Loucy (cell line): ENCODE data around the gene C5orf47.

Source experiments
- H2AFZ ChIP-seq: fragments of 200-600 bp; sonication (generic); 2 replicates; pipeline ENCODE4 v1.6.0; 2016; ENCODE audit warnings: antibody characterized with exemption, mild to moderate bottlenecking, low read length, moderate library complexity
- H3F3A ChIP-seq: fragments of 200-600 bp; 2 replicates; pipeline ENCODE4 v1.6.0; 2016; ENCODE audit warnings: antibody characterized with exemption, low read depth, mild to moderate bottlenecking
- H3K27me3 ChIP-seq: fragments of 200-600 bp; sonication (generic); 2 replicates; pipeline ENCODE4 v1.6.1; 2014; ENCODE audit warnings: low read length, mild to moderate bottlenecking; ENCODE audit not compliant: insufficient read depth, poor library complexity, severe bottlenecking
- H3K36me3 ChIP-seq: fragments of 200-600 bp; sonication (generic); 2 replicates; pipeline ENCODE4 v1.6.1; 2016; ENCODE audit warnings: low read length; ENCODE audit not compliant: insufficient read depth
- H3K4me1 ChIP-seq: fragments of 200-600 bp; sonication (generic); 2 replicates; pipeline ENCODE4 v1.5.1; 2014; ENCODE audit warnings: low read length, mild to moderate bottlenecking; ENCODE audit not compliant: insufficient read depth, poor library complexity, severe bottlenecking
- H3K4me2 ChIP-seq: fragments of 200-600 bp; sonication (generic); 2 replicates; pipeline ENCODE4 v1.6.0; 2014; ENCODE audit warnings: antibody characterized with exemption, low read length, low read depth, mild to moderate bottlenecking; ENCODE audit not compliant: poor library complexity, severe bottlenecking
- H3K4me3 ChIP-seq: fragments of 200-600 bp; sonication (generic); 2 replicates; pipeline ENCODE4 v1.5.1; 2014; ENCODE audit warnings: low read length, mild to moderate bottlenecking, mixed read lengths; ENCODE audit not compliant: poor library complexity, severe bottlenecking
- H3K79me2 ChIP-seq: fragments of 200-600 bp; sonication (generic); 2 replicates; pipeline ENCODE4 v1.6.1; 2014; ENCODE audit warnings: low read length; ENCODE audit not compliant: insufficient read depth
- H3K9ac ChIP-seq: fragments of 200-600 bp; sonication (generic); 2 replicates; pipeline ENCODE4 v1.6.0; 2014; ENCODE audit warnings: mild to moderate bottlenecking, low read depth, low read length, moderate library complexity; ENCODE audit not compliant: poor library complexity, severe bottlenecking
- H3K9me2 ChIP-seq: fragments of 200-600 bp; sonication (generic); replicated peaks from 2 replicates; pipeline ENCODE4 v1.6.1; 2016; ENCODE audit warnings: low read depth, low read length, mixed read lengths
- H3K9me3 ChIP-seq: fragments of 200-600 bp; sonication (generic); 2 replicates; pipeline ENCODE4 v1.6.1; 2014; ENCODE audit warnings: mild to moderate bottlenecking, antibody characterized with exemption, low read length, low read depth; ENCODE audit not compliant: insufficient read depth
- H4K20me1 ChIP-seq: fragments of 200-600 bp; sonication (generic); 2 replicates; pipeline ENCODE4 v1.6.0; 2014; ENCODE audit warnings: antibody characterized with exemption, low read length, mild to moderate bottlenecking; ENCODE audit not compliant: insufficient read depth, poor library complexity, severe bottlenecking
- CTCF ChIP-seq: fragments of 200-600 bp; sonication (generic); conservative IDR thresholded peaks from 2 replicates; pipeline ENCODE4 v1.5.1; 2014; ENCODE audit warnings: mild to moderate bottlenecking, antibody characterized with exemption, low read length
- EZH2phosphoT487 ChIP-seq: fragments of 200-600 bp; IDR thresholded peaks from 2 replicates; pipeline ENCODE4 v1.6.1; 2018; ENCODE audit warnings: antibody characterized with exemption, mild to moderate bottlenecking, moderate library complexity, borderline replicate concordance

Gene C5orf47

GRCh38 chr5:173969167-173970049, 19.6 kb upstream of the C5orf47 start:
- Histone ChIP-seq H3K9me2 (no peaks in the 10 kb centered on the region), H3K79me2 (no peaks in the 10 kb centered on the region), H3K9ac (no peak overlapping the region), H4K20me1 (no peaks in the 10 kb centered on the region), H3K27me3 (no peaks in the 10 kb centered on the region), H3K4me2 (no peak overlapping the region), H3K4me1 (no peaks in the 10 kb centered on the region), H3K4me3 (no peak overlapping the region), H3K9me3 (no peaks in the 10 kb centered on the region), H3K36me3 (no peaks in the 10 kb centered on the region), H2AFZ (no peak overlapping the region), H3F3A (no peaks in the 10 kb centered on the region)
- no peak for TF ChIP-seq CTCF
- no peak for TF ChIP-seq EZH2phosphoT487

DNA sequence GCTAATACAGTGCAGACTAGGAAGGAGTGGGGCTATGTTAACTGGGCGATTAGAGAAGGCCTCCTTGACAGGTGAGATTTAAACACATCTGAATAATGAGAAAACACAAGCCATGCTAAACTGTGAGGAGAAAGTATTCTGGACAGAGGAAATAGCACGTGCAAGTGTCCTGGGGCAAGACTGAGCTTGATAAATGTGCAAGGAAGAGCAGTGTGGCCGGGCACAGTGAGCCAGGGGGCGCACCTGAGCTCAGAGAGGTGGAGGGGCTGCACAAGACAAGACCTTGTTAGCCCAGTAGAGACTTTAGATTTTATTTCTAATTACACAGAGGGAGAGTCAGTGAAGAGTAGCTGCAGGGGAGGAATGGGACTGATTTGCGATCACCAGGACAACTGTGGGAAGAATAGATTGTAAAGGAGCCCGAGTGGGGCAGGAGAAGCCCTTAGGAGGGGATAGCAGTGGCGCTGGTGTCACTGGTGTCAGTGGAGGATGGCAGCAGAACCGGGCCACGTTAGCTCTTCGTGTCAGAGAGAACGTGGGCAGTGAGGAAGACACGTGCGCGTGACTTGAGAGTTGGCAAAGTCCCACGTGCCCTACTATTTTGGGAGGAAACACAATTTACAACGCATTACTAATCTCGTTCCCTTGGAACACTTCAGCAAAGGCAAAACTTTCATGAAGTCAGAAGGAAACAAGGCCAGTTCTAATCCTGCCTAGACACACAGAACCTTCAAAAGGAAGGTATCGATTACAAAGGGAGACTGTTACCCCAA, 17.9 kb upstream of the C5orf47 start:
- Histone ChIP-seq H3K4me3 (no peak overlapping the region), H3K4me1 (no peaks in the 10 kb centered on the region), H3K9ac (no peak overlapping the region), H2AFZ (no peak overlapping the region), H3K9me3 (no peaks in the 10 kb centered on the region), H3K36me3 (no peaks in the 10 kb centered on the region), H4K20me1 (no peaks in the 10 kb centered on the region), H3K27me3 (no peaks in the 10 kb centered on the region), H3K4me2 (no peak overlapping the region), H3K9me2 (no peaks in the 10 kb centered on the region), H3K79me2 (no peaks in the 10 kb centered on the region), H3F3A (no peaks in the 10 kb centered on the region)
- peak; percentile 22; the same call in 1 of the 2 replicates for TF ChIP-seq CTCF
- TF ChIP-seq EZH2phosphoT487: no peak

DNA sequence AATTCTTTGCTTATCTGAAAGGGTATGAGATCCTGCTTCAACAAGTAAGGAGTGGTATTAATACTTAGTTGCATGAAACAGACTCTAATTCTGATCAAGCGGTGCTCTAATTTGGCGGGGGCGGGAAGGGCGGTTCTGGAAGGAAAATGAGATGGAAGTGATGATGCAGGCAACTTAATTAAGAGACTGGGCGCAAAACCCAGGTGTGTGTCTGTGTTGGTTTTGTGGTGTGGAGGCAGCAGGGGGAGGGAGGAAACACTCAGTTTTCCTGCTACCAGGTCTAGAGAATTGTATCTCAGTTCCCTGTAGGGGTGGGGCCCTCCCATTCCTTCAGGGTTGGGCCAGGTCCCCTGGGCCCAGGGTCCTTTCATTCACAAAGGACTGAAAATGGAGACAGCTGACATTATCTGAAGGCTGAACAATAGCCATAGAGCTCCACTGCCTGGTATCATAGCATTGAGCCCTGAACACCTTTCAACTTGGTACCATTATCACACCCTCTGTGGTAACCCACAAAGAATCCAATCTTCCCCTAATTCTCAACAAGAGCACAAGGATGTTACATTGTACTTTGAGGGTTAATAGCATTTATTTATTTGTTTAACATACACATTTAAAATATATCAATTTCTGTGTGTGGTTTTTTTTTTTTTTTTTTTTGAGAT, 17.2 kb upstream of the C5orf47 start:
- no peaks in the 10 kb centered on the region for H3K36me3 ChIP-seq
- H3K9me3 ChIP-seq: no peaks in the 10 kb centered on the region
- no peaks in the 10 kb centered on the region for H3K27me3 ChIP-seq
- H3K9me2 ChIP-seq: no peaks in the 10 kb centered on the region
- H3F3A ChIP-seq: no peaks in the 10 kb centered on the region
- no peak overlapping the region for H3K4me3 ChIP-seq
- no peaks in the 10 kb centered on the region for H4K20me1 ChIP-seq
- no peak overlapping the region for H3K9ac ChIP-seq
- H3K4me2 ChIP-seq: no peak overlapping the region
- no peaks in the 10 kb centered on the region for H3K4me1 ChIP-seq
- TF ChIP-seq EZH2phosphoT487 (no peak), CTCF (no peak)
- H2AFZ ChIP-seq: 0 out of 2 replicates have a peak overlapping the region, but pooled peaks have one; percentile 19
- H3K79me2 ChIP-seq: no peaks in the 10 kb centered on the region
